ENCODE measurements around the gene INPP5E.

GRCh38 chr9:136380381-136380780, 59.3 kb downstream of the INPP5E start:
- no peak for TF ChIP-seq CTCF (IDR thresholded peaks at IDR 0.05)
- TF ChIP-seq ZFX (IDR thresholded peaks at IDR 0.05; ENCODE audit: borderline replicate concordance), result no peak
